VCaP (cell line): ENCODE measurements around the gene KRT10.

Source experiments
- H3K27ac ChIP-seq: fragments of 450-650 bp; 2 replicates; pipeline ENCODE4 v1.5.1; 2017
- CTCF ChIP-seq: fragments of 450-650 bp; conservative IDR thresholded peaks from 2 replicates; pipeline ENCODE4 v1.5.1; 2017; ENCODE audit warnings: mild to moderate bottlenecking, moderate library complexity

The KRT10 gene

GRCh38 chr17:40846515-40847144, 24.2 kb upstream of the KRT10 start:
- no peak overlapping the region for H3K27ac ChIP-seq
- no peak for TF ChIP-seq CTCF

DNA sequence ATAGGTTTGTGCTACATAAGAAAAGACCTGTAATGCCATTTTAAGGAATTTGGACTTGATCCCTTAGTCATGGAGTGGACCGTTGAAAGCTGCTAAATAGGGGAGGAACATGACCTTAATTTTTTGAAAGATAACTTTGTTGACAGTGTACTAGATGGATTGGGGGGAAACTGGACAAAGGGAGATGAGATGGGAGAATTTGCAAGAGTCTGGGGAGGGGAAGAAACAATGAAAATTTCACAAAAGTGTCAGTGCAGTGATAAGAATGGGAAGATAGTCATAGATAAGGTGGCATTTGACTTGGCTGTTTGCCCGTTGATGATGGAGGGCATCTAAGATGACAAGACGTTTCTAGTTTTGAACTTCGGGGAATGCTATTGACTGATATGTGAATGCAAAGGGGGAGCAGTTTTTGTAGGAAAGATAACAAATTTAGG, 22.3 kb upstream of the KRT10 start:
- TF ChIP-seq CTCF, result no peak
- no peak overlapping the region for H3K27ac ChIP-seq

DNA sequence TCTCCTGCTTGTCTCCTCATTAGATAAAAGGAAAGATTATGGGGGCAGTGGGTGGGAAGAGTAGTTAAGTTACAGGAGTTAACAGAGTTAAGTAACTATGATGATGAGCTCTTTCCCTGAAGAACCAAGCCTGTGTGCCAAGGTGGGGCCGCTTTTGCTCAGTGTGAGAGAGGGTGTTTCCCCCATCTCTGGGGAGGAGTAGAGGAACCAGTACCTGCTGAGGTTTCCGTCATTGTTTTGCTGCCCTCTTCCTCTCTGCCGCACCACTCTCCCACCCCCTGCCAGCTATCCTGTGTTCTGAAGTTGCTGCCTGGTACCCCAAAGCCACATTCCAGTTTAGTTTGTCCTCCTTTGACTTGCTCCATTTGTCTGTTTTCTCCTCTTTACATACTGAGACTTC, 20.8 kb upstream of the KRT10 start:
- no peak for TF ChIP-seq CTCF
- no peak overlapping the region for H3K27ac ChIP-seq

DNA sequence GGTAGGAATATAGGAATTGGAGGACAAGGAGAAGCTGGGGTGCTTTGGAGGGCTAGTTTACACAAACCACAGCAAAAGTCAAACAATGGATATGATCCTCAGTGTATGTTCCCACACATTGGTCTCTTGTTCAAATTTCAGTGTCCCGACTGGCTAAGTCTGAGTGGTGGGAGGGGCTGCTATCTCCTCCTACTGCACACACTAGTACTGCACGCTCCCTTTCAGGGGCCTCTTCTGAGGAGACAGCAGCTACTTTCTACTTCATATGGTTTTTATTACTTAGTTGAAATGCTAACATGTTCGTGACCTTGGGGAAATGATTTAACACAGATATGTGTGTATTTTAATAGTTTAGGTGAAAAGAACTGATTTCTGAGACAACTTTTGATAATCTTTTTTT, 18.8 kb upstream of the KRT10 start:
- TF ChIP-seq CTCF, result no peak
- no peak overlapping the region for H3K27ac ChIP-seq

DNA sequence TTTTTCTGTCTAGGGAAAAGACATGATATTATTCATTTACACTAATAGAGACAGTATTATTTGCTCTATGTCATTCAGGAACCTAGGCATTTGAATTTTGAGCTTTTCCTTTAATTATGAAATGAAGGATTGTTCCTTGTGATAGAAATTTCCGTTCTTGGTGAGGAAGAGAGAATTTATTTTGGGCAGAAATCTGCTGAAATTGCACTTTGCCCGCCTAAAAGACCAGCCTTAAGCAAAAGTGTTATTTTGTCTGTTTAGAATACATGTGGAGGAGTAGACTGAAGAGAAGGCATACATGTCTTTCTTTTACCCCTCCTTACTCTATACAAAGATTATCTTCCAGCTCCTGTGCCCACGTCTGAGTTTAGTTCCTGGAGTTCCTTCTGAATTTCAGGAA, 16.8 kb upstream of the KRT10 start:
- no peak for TF ChIP-seq CTCF
- H3K27ac ChIP-seq, result no peak overlapping the region

DNA sequence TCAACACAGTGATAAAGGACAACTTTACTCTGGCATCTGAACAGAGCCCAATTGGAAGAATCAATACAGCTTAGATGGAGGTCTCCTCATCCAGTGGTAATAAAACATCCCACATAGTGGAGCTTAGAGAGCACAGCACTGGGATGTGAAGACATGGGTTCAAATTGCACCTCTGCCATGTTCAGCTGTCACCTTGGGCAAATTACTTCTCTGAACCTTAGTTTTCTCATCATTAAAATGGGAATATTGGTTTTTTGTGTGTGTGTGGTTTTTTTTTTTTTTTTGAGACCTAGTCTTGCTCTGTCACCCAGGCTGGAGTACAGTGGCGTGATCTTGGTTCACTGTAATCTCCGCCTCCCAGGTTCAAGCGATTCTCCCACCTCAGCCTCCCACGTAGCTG, 13.6 kb upstream of the KRT10 start:
- no peak for TF ChIP-seq CTCF
- no peak overlapping the region for H3K27ac ChIP-seq

GRCh38 chr17:40833882-40834281, 11.5 kb upstream of the KRT10 start:
- no peak for TF ChIP-seq CTCF
- no peak overlapping the region for H3K27ac ChIP-seq
